Kidney (tissue), 14 donors: ENCODE measurements around the gene PANK2. TPM values are rescaled to one million over a fixed set of nuclear protein-coding genes. Genes with fewer than 3 reads are reported as not detected.

ENCODE experiments used
- DNase-seq, 5 donors: peaks; one replicate each; pipeline ENCODE4 v3.0.0-alpha.2; 2013 to 2020
- FAIRE-seq: peaks from 2 replicates; lab custom pipeline; 2012; peaks lifted over from hg19 to GRCh38; lab: Jason Lieb, UNC
- H3K27ac ChIP-seq, 2 donors: one replicate each; pipeline ENCODE4 v1.7.0; 2013; ENCODE audit warnings: low read depth in 2 of 2, low read length in 2 of 2, inconsistent platforms in 1 of 2
- H3K27me3 ChIP-seq: one replicate; pipeline ENCODE4 v1.7.1; 2013; ENCODE audit warnings: low read length, inconsistent platforms; ENCODE audit not compliant: control insufficient read depth, insufficient read depth
- H3K36me3 ChIP-seq, 3 donors: one replicate each; pipeline versions ENCODE4 v1.7.0 to v1.7.1; 2013; ENCODE audit warnings: low read length in 3 of 3, control low read depth in 1 of 3, inconsistent platforms in 1 of 3; ENCODE audit not compliant: insufficient read depth in 3 of 3, control insufficient read depth in 2 of 3
- H3K4me1 ChIP-seq, 3 donors: one replicate each; pipeline versions ENCODE4 v1.7.0 to v1.7.1; 2013; ENCODE audit warnings: low read length in 3 of 3, inconsistent platforms in 1 of 3, low read depth in 1 of 3; ENCODE audit not compliant: control insufficient read depth in 2 of 3, insufficient read depth in 2 of 3
- H3K4me3 ChIP-seq, 3 donors: one replicate each; pipeline versions ENCODE4 v1.7.0 to v1.8.1; 2013; ENCODE audit warnings: low read length in 3 of 3, control low read depth in 1 of 3, inconsistent platforms in 1 of 3
- H3K9ac ChIP-seq, 3 donors: one replicate each; pipeline versions ENCODE4 v1.7.0 to v1.7.1; 2013; ENCODE audit warnings: low read length in 3 of 3, control low read depth in 1 of 3, inconsistent platforms in 1 of 3
- H3K9me3 ChIP-seq, 3 donors: one replicate each; pipeline versions ENCODE4 v1.7.0 to v1.7.1; 2013; ENCODE audit warnings: low read length in 3 of 3, control low read depth in 1 of 3, inconsistent platforms in 1 of 3; ENCODE audit not compliant: control insufficient read depth in 2 of 3, insufficient read depth in 1 of 3
- intact Hi-C: fragments of 100-400 bp; cut with DNase I; formaldehyde crosslinking; loops from one replicate; pipeline ENCODE4 v1.11.1; 2022
- microRNA-seq: library from miRNA; unstranded; fragments of <30 nt; microRNA quantifications from one replicate; pipeline ENCODE4 v1.2.0, GENCODE V29; 2020
- polyA plus RNA-seq: library from polyadenylated mRNA; stranded (reverse); fragments of 350-450 nt; fragmentation: Illumina TruSeq; extraction: RNeasy Lipid Tissue Mini Kit (QIAGEN cat#74804); gene quantifications from one replicate; pipeline ENCODE4 v1.2.3, GENCODE V29; 2014; ENCODE audit warnings: low read depth, low replicate concordance; ENCODE audit not compliant: insufficient read depth
- total RNA-seq: library from RNA; stranded (reverse); fragmentation: NEBNext Ultra II Directional; extraction: Animal tissue kit (Norgen Biotek cat#: 25700); gene quantifications from one replicate; pipeline ENCODE4 v1.2.1, GENCODE V29; 2021
- TF ChIP-seq, protein P1 (sequence below): IDR thresholded peaks from 3 replicates; pipeline ENCODE4 v1.5.1; 2012; ENCODE audit warnings: mild to moderate bottlenecking, moderate library complexity, borderline replicate concordance; ENCODE audit not compliant: insufficient read depth; ENCODE audit errors: extremely low read depth
- donor health status: control.
- donor health status: control.
- donor health status: control.
- donor health status: control.
- donor health status: control.
- donor health status: DM: yes; HTN: yes; CAD: no.
- donor health status: Normal renal cell carcinoma (clear cell type).

PANK2 gene
- total and polyA plus RNA-seq, 2 donors from 2014 or later: 26.8 to 44.9 TPM

DNA sequence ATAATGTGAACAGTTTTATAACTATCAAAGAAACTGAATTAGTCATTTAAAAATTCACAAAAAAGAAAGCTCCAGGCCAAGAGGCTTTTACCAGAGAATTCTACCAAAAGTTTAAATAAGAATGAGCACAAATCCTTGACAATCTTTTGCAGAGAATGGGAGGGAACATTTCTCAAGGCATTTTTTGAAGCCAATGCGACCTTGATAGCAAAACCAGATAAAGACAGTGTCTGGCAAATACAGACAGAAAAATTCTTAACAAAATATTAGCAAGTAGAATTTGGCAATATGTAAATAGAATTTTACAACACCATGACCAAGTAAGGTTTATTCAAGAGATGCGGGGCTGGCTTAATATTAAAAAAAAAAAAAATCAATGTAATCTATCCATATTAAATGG, 84.5 kb downstream of the PANK2 start:
- intact Hi-C loops: no loop called here
- no peaks in the 10 kb centered on the region for H3K36me3 ChIP-seq
- TF ChIP-seq, protein P1, sequence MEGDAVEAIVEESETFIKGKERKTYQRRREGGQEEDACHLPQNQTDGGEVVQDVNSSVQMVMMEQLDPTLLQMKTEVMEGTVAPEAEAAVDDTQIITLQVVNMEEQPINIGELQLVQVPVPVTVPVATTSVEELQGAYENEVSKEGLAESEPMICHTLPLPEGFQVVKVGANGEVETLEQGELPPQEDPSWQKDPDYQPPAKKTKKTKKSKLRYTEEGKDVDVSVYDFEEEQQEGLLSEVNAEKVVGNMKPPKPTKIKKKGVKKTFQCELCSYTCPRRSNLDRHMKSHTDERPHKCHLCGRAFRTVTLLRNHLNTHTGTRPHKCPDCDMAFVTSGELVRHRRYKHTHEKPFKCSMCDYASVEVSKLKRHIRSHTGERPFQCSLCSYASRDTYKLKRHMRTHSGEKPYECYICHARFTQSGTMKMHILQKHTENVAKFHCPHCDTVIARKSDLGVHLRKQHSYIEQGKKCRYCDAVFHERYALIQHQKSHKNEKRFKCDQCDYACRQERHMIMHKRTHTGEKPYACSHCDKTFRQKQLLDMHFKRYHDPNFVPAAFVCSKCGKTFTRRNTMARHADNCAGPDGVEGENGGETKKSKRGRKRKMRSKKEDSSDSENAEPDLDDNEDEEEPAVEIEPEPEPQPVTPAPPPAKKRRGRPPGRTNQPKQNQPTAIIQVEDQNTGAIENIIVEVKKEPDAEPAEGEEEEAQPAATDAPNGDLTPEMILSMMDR: no peak
- FAIRE-seq (no peak), DNase-seq (no peak)
- H3K9ac ChIP-seq: no peak overlapping the region
- no peaks in the 10 kb centered on the region for H3K9me3 ChIP-seq
- H3K27me3 ChIP-seq: no peaks in the 10 kb centered on the region
- no peaks in the 10 kb centered on the region for H3K4me1 ChIP-seq
- no peak overlapping the region for H3K27ac ChIP-seq
- H3K4me3 ChIP-seq: no peak overlapping the region

DNA sequence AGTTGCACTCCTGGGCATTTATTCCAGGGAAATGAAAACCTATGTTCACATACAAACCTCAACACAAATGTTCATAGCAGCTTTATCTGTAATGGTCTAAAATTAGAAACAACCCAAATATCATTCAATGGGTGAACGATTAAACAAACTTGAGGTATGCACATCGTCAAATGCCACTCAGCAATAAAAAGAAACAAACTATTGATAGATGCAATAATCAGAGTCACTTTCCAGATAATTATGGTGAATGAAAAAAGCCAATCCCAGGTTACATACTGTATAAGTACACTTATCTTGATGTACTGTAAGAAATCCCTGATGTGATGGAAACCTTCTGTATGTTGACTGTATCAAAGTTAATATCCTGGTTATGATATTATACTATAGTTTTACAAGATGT, 87.3 kb downstream of the PANK2 start:
- intact Hi-C loops: no loop called here

More for the DNA sequence above, 87.3 kb downstream of the PANK2 start:
- no peaks in the 10 kb centered on the region for H3K27me3 ChIP-seq
- no peak for FAIRE-seq
- no peak overlapping the region for H3K4me3 ChIP-seq
- no peaks in the 10 kb centered on the region for H3K4me1 ChIP-seq
- DNase-seq: no peak
- no peaks in the 10 kb centered on the region for H3K9me3 ChIP-seq
- TF ChIP-seq, protein P1: no peak
- H3K27ac ChIP-seq: no peak overlapping the region
- H3K9ac ChIP-seq: no peak overlapping the region
- no peaks in the 10 kb centered on the region for H3K36me3 ChIP-seq

Small RNA genes lying within 50 kb of the gene (microRNA-seq; reads per million reads assigned to microRNA genes)
- gene MIR103A2 (not detected), gene MIR103B2 (not detected)

Other genes with a start within 250 kb of the PANK2 start
- not detected for gene GFRA4, start 226.0 kb upstream of the PANK2 start, total RNA-seq
- gene GFRA4, start 226.0 kb upstream of the PANK2 start, polyA plus RNA-seq: 0.56 TPM
- 4.3 TPM for gene ADAM33, start 207.4 kb upstream of the PANK2 start, total RNA-seq
- gene ADAM33, start 207.4 kb upstream of the PANK2 start, polyA plus RNA-seq: 4.1 TPM
- 20.2 TPM for gene SIGLEC1, start 176.8 kb upstream of the PANK2 start, total RNA-seq
- gene SIGLEC1, start 176.8 kb upstream of the PANK2 start, polyA plus RNA-seq: 2.4 TPM
- 18.9 TPM for gene HSPA12B, start 156.7 kb upstream of the PANK2 start, total RNA-seq
- 8.7 TPM for gene HSPA12B, start 156.7 kb upstream of the PANK2 start, polyA plus RNA-seq
- 26.3 TPM for gene ADISSP, start 121.6 kb upstream of the PANK2 start, total RNA-seq
- gene ADISSP, start 121.6 kb upstream of the PANK2 start, polyA plus RNA-seq: 31.8 TPM
- gene SPEF1, start 107.9 kb upstream of the PANK2 start, total RNA-seq: 3.4 TPM
- gene SPEF1, start 107.9 kb upstream of the PANK2 start, polyA plus RNA-seq: 3.8 TPM
- 99.8 TPM for gene CENPB, start 102.6 kb upstream of the PANK2 start, total RNA-seq
- 56.2 TPM for gene CENPB, start 102.6 kb upstream of the PANK2 start, polyA plus RNA-seq
- 40.3 TPM for gene CDC25B, start 93.1 kb upstream of the PANK2 start, total RNA-seq
- gene CDC25B, start 93.1 kb upstream of the PANK2 start, polyA plus RNA-seq: 24.1 TPM
- gene AP5S1, start 68.8 kb upstream of the PANK2 start, total RNA-seq: 19.5 TPM
- gene AP5S1, start 68.8 kb upstream of the PANK2 start, polyA plus RNA-seq: 16.0 TPM
- gene MAVS, start 42.6 kb upstream of the PANK2 start, total RNA-seq: 46.8 TPM
- 10.0 TPM for gene MAVS, start 42.6 kb upstream of the PANK2 start, polyA plus RNA-seq
- 30.9 TPM for gene RNF24, start 126.2 kb downstream of the PANK2 start, total RNA-seq
- gene RNF24, start 126.2 kb downstream of the PANK2 start, polyA plus RNA-seq: 4.5 TPM